ENCODE results near the gene CARD10.

DNA sequence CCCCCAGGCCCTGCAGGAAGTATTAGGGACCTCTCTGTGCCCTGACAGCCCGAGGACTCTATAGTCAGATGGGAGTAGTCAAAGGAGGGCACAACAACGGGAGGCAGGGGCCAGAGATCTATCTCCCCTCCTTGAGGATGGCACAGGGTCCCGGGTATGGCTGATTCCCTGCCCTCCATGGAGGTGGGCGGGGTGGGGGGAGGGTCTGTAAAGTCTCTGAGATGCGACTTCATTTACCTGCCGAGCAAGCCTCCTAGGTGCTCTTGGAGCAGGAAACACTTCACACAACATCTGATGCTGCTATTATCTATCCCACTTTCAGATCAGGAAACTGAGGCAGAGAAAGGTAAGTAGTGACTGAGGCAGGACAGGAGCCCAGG lies 40.3 kb upstream of the CARD10 start:
- TF ChIP-seq, protein P1, sequence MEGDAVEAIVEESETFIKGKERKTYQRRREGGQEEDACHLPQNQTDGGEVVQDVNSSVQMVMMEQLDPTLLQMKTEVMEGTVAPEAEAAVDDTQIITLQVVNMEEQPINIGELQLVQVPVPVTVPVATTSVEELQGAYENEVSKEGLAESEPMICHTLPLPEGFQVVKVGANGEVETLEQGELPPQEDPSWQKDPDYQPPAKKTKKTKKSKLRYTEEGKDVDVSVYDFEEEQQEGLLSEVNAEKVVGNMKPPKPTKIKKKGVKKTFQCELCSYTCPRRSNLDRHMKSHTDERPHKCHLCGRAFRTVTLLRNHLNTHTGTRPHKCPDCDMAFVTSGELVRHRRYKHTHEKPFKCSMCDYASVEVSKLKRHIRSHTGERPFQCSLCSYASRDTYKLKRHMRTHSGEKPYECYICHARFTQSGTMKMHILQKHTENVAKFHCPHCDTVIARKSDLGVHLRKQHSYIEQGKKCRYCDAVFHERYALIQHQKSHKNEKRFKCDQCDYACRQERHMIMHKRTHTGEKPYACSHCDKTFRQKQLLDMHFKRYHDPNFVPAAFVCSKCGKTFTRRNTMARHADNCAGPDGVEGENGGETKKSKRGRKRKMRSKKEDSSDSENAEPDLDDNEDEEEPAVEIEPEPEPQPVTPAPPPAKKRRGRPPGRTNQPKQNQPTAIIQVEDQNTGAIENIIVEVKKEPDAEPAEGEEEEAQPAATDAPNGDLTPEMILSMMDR (conservative IDR thresholded peaks at IDR 0.05 in 1 of 2, IDR thresholded peaks at IDR 0.05 in 1 of 2; ENCODE audit: extremely low read depth in 1 of 2, insufficient read depth in 1 of 2, low read depth in 1 of 2, low read length in 2 of 2) = no peak
- TF ChIP-seq EZH2 (IDR thresholded peaks at IDR 0.05; ENCODE audit: borderline replicate concordance, low read length) = no peak

Measured in mammary epithelial cell (primary cell).